ENCODE measurements around the gene KLC1. TPM values are rescaled to one million over a fixed set of nuclear protein-coding genes. Genes with fewer than 3 reads are reported as not detected.

Gene KLC1
- total and polyA plus RNA-seq, 4 donors: 22.9 to 131 (median 46.0) TPM

DNA sequence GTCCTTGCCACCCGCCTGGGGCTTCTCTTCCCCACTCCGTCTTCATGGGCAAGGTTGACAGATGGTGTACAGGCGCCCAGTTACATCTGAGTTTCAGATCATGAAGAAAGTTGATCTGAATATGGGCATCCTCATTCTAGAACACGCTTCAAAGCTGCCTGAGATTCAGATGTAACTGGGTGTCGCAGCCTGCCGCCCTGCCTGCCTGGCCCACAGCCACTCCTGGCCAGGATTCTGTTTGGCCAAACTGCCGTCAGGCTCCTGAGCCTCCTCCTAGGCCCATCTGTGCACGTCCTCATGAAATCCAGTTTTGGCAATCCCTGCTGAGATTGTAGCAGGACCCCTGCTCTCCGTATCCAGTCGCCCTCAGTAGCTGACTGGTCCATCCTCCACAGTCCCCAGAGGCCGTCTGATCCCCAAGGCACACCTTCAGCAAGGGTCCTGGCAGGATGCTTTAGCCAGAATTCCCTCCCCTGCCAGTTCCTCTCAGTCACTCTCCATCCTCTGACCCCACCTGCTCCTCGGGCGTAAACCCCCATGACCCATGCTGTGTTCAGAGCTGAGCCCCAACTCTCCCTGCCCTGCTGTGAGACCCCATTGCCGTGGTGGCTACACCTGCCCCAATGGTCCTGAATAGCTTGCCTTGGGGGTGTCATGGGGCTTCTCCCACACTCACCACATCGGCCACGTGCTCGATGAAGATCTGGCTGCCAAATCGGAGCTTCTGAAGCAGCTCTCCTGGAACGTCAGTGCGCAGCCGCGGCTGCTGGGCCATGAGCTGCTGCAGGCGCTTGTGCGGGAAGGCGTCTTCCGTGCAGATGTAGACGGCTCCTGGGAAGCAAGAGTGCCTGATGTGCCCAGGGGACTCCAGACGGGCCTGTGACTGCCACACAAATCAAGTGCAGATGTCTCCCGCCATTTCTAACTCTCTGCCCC lies 73.8 kb downstream of the KLC1 start:
- Histone ChIP-seq H3K4me1 (ENCODE audit: control insufficient read depth in 4 of 4, insufficient read depth in 4 of 4, low read length in 3 of 4) (peaks cover 2 to 37% (median 14%) of the 10 kb centered on the region in 4 donors), H3K27me3 (ENCODE audit: control insufficient read depth in 4 of 4, insufficient read depth in 4 of 4, low read length in 3 of 4) (no peaks in the 10 kb centered on the region), H3K9me3 (ENCODE audit: control insufficient read depth in 4 of 4, low read length in 3 of 4) (no peaks in the 10 kb centered on the region), H3K36me3 (ENCODE audit: control insufficient read depth in 4 of 4, insufficient read depth in 3 of 4, low read depth in 1 of 4, low read length in 3 of 4) (peaks cover 0 to 12% (median 3%) of the 10 kb centered on the region in 4 donors), H3K27ac (ENCODE audit: low read depth in 1 of 2, low read length in 2 of 2) (no peak overlapping the region), H3K9ac (ENCODE audit: low read depth in 1 of 2, low read length in 2 of 2) (no peak overlapping the region), H3K4me3 (ENCODE audit: low read depth in 1 of 3, low read length in 3 of 3) (no peak overlapping the region)
- WGBS: 92% methylated on average over 29 of the region's 29 CpGs
- no peak for DNase-seq (ENCODE audit: low spot score)
- TF ChIP-seq JUND (IDR thresholded peaks at IDR 0.05) (no peak), EGR1 (IDR thresholded peaks at IDR 0.05; ENCODE audit: low read depth in 2 of 2) (no peak), FOXA2 (IDR thresholded peaks at IDR 0.05) (no peak), NR2F2 (IDR thresholded peaks at IDR 0.05) (no peak), RXRA (IDR thresholded peaks at IDR 0.05) (no peak), TAF1 (conservative IDR thresholded peaks at IDR 0.05) (no peak), SP1 (IDR thresholded peaks at IDR 0.05) (no peak), RAD21 (IDR thresholded peaks at IDR 0.05) (no peak), YY1 (IDR thresholded peaks at IDR 0.05) (no peak), GABPA (IDR thresholded peaks at IDR 0.05 in 1 of 2, conservative IDR thresholded peaks at IDR 0.05 in 1 of 2) (no peak), HNF4A (conservative IDR thresholded peaks at IDR 0.05) (no peak), FOXA1 (IDR thresholded peaks at IDR 0.05) (no peak), HNF4G (IDR thresholded peaks at IDR 0.05) (no peak)
- TF ChIP-seq, protein P1, sequence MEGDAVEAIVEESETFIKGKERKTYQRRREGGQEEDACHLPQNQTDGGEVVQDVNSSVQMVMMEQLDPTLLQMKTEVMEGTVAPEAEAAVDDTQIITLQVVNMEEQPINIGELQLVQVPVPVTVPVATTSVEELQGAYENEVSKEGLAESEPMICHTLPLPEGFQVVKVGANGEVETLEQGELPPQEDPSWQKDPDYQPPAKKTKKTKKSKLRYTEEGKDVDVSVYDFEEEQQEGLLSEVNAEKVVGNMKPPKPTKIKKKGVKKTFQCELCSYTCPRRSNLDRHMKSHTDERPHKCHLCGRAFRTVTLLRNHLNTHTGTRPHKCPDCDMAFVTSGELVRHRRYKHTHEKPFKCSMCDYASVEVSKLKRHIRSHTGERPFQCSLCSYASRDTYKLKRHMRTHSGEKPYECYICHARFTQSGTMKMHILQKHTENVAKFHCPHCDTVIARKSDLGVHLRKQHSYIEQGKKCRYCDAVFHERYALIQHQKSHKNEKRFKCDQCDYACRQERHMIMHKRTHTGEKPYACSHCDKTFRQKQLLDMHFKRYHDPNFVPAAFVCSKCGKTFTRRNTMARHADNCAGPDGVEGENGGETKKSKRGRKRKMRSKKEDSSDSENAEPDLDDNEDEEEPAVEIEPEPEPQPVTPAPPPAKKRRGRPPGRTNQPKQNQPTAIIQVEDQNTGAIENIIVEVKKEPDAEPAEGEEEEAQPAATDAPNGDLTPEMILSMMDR (IDR thresholded peaks at IDR 0.05; ENCODE audit: low read depth, low read length, missing input control): no peak
- TF ChIP-seq, protein P2, sequence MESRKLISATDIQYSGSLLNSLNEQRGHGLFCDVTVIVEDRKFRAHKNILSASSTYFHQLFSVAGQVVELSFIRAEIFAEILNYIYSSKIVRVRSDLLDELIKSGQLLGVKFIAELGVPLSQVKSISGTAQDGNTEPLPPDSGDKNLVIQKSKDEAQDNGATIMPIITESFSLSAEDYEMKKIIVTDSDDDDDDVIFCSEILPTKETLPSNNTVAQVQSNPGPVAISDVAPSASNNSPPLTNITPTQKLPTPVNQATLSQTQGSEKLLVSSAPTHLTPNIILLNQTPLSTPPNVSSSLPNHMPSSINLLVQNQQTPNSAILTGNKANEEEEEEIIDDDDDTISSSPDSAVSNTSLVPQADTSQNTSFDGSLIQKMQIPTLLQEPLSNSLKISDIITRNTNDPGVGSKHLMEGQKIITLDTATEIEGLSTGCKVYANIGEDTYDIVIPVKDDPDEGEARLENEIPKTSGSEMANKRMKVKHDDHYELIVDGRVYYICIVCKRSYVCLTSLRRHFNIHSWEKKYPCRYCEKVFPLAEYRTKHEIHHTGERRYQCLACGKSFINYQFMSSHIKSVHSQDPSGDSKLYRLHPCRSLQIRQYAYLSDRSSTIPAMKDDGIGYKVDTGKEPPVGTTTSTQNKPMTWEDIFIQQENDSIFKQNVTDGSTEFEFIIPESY (IDR thresholded peaks at IDR 0.05): no peak
- TF ChIP-seq, protein P3, sequence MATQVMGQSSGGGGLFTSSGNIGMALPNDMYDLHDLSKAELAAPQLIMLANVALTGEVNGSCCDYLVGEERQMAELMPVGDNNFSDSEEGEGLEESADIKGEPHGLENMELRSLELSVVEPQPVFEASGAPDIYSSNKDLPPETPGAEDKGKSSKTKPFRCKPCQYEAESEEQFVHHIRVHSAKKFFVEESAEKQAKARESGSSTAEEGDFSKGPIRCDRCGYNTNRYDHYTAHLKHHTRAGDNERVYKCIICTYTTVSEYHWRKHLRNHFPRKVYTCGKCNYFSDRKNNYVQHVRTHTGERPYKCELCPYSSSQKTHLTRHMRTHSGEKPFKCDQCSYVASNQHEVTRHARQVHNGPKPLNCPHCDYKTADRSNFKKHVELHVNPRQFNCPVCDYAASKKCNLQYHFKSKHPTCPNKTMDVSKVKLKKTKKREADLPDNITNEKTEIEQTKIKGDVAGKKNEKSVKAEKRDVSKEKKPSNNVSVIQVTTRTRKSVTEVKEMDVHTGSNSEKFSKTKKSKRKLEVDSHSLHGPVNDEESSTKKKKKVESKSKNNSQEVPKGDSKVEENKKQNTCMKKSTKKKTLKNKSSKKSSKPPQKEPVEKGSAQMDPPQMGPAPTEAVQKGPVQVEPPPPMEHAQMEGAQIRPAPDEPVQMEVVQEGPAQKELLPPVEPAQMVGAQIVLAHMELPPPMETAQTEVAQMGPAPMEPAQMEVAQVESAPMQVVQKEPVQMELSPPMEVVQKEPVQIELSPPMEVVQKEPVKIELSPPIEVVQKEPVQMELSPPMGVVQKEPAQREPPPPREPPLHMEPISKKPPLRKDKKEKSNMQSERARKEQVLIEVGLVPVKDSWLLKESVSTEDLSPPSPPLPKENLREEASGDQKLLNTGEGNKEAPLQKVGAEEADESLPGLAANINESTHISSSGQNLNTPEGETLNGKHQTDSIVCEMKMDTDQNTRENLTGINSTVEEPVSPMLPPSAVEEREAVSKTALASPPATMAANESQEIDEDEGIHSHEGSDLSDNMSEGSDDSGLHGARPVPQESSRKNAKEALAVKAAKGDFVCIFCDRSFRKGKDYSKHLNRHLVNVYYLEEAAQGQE (IDR thresholded peaks at IDR 0.05): no peak
- TF ChIP-seq, protein P4, sequence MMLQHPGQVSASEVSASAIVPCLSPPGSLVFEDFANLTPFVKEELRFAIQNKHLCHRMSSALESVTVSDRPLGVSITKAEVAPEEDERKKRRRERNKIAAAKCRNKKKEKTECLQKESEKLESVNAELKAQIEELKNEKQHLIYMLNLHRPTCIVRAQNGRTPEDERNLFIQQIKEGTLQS (IDR thresholded peaks at IDR 0.05): no peak
- TF ChIP-seq, protein P5, sequence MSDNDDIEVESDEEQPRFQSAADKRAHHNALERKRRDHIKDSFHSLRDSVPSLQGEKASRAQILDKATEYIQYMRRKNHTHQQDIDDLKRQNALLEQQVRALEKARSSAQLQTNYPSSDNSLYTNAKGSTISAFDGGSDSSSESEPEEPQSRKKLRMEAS (IDR thresholded peaks at IDR 0.05): no peak

Data from liver (tissue), 9 donors.